AG04450 (cell line): ENCODE results near the gene ZNF335. TPM values are rescaled to one million over a fixed set of nuclear protein-coding genes. Genes with fewer than 3 reads are reported as not detected.

Experiments used
- CTCF ChIA-PET: fragments of 300-600, 350-600 bp; formaldehyde crosslinking; extraction: SDS; loops from one replicate; lab custom pipeline; 2022; ENCODE audit warnings: antibody characterized with exemption, inconsistent platforms; lab: Charles Lee
- POLR2A ChIA-PET: fragments of 350-600 bp; formaldehyde crosslinking; extraction: SDS; loops from one replicate; lab custom pipeline; 2021; ENCODE audit warnings: antibody characterized with exemption, inconsistent platforms; lab: Yijun Ruan, JAX
- DNase-seq: peaks from one replicate; pipeline ENCODE4 v3.0.0-alpha.2; 2011; ENCODE audit warnings: low read depth, low spot score
- H3K27ac ChIP-seq: one replicate; pipeline ENCODE4 v1.5.1; 2012; ENCODE audit warnings: low read depth, low read length, control low read depth
- H3K27me3 ChIP-seq: one replicate; pipeline ENCODE4 v1.6.0; 2012; ENCODE audit warnings: low read length; ENCODE audit not compliant: control insufficient read depth, insufficient read depth
- H3K4me3 ChIP-seq: 2 replicates; pipeline ENCODE4 v1.5.1; 2011; ENCODE audit warnings: mild to moderate bottlenecking, low read depth, low read length, control low read depth
- H3K9me3 ChIP-seq: 2 replicates; pipeline ENCODE4 v1.5.1; 2012; ENCODE audit warnings: low read length; ENCODE audit not compliant: control insufficient read depth, insufficient read depth
- CTCF ChIP-seq: IDR thresholded peaks from 2 replicates; pipeline ENCODE4 v1.5.1; 2011; ENCODE audit warnings: low read depth, low read length, control low read depth, inconsistent platforms
- polyA plus RNA-seq: library from polyadenylated mRNA; depleted of rRNA; stranded (reverse); fragments of >200 nt; gene quantifications from 2 replicates; pipeline ENCODE4 v1.2.3, GENCODE V29; 2011

Gene ZNF335
- polyA plus RNA-seq, 1 experiment, result 5.5 TPM

DNA sequence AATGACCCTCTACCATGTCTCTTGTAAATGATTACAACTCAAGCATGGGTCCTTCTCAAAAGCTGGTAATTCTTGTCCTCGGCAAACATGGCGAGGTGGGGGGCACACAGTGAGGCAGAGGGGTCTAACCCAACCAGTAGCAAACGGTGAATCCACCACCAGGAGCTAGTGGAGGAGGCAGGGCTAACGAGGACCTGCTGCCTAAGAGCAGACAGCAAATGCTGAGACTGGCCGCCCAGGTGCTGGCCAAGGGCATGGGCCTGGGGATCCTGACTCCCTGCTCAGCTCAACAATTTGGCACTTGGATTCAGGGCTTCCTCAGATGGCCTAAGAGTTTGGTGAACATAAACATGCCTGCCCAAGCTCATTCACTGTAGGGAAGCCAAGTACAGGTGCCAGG, 19.1 kb downstream of the ZNF335 start:
- Histone ChIP-seq H3K27me3 (no peaks in the 10 kb centered on the region), H3K4me3 (no peak overlapping the region), H3K9me3 (no peaks in the 10 kb centered on the region; the same call in 1 of the 2 replicates), H3K27ac (no peak overlapping the region)
- DNase-seq, result no peak
- ChIA-PET POLR2A (interaction anchor here (0.6 to 1.2 kb wide), 2 partner anchors 11 to 19 kb away, joined by 3 to 7 read pairs; no protein-coding TSS in a partner anchor), CTCF (interaction anchor here (0.6 to 3.4 kb wide), 2 partner anchors 10 to 17 kb away, joined by 5 to 31 read pairs; no protein-coding TSS in a partner anchor)
- TF ChIP-seq CTCF, result no peak

- H3K27me3 ChIP-seq, result no peaks in the 10 kb centered on the region
- H3K27ac ChIP-seq, result no peak overlapping the region
- CTCF ChIA-PET, result interaction anchor here (3.4 kb wide), 1 partner anchor 17 kb away, joined by 31 read pairs; no protein-coding TSS in a partner anchor
- TF ChIP-seq CTCF, result no peak
- no peak for DNase-seq
- H3K4me3 ChIP-seq, result no peak overlapping the region
- POLR2A ChIA-PET, result interaction anchor here (0.6 to 1.2 kb wide), 2 partner anchors 10 to 18 kb away, joined by 3 to 7 read pairs; no protein-coding TSS in a partner anchor
- no peaks in the 10 kb centered on the region; the same call in 1 of the 2 replicates for H3K9me3 ChIP-seq
Observed at GRCh38 chr20:45951925-45952834, 19.8 kb downstream of the ZNF335 start.

DNA sequence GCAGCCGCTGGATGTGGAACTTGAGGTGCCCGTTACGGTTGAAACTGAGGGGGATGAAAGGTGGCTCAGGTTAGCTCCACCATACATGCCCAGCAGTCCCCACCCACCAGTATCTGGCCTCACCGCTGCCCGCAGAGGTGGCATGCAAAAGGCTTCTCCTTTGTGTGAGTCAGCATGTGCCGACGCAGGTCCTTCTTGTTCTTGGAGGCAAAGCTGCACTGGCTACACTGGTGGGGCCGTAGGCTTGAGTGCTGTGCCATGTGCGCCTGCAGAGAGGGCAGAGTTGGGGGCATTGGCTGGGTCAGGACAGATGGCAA, 21.7 kb downstream of the ZNF335 start:
- no peak for TF ChIP-seq CTCF
- ChIA-PET POLR2A (interaction anchor here (1.5 to 5.6 kb wide), 2 partner anchors 14 to 19 kb away, joined by 6 to 43 read pairs; partner anchors contain the start of gene PCIF1), CTCF (interaction anchor here (3.0 kb wide), 1 partner anchor 20 kb away, joined by 17 read pairs; no protein-coding TSS in a partner anchor)
- DNase-seq, result no peak
- Histone ChIP-seq H3K27me3 (no peaks in the 10 kb centered on the region), H3K27ac (no peak overlapping the region), H3K9me3 (no peaks in the 10 kb centered on the region; the same call in 1 of the 2 replicates), H3K4me3 (no peak overlapping the region)

- no peak overlapping the region for H3K27ac ChIP-seq
- H3K4me3 ChIP-seq, result no peak overlapping the region
- TF ChIP-seq CTCF, result no peak
- CTCF ChIA-PET, result interaction anchor here (0.7 to 3.0 kb wide), 3 partner anchors 20 to 60 kb away, joined by 3 to 17 read pairs (median 4); partner anchors contain the start of gene PLTP
- H3K9me3 ChIP-seq, result no peaks in the 10 kb centered on the region; the same call in 1 of the 2 replicates
- POLR2A ChIA-PET, result interaction anchor here (1.5 to 5.6 kb wide), 2 partner anchors 14 to 19 kb away, joined by 6 to 43 read pairs; partner anchors contain the start of gene PCIF1
- no peaks in the 10 kb centered on the region for H3K27me3 ChIP-seq
- DNase-seq, result no peak
Observed at GRCh38 chr20:45949542-45950329, 22.3 kb downstream of the ZNF335 start.
